Amygdala (tissue), 56 donors: Measurements from ENCODE around the gene NUP43.
"Not testable (repeated sequence)": the region's sequence is repeated elsewhere in the genome, so short reads cannot be mapped to it uniquely, and the experiment has no call there.

ENCODE experiments used
- DNase-seq, 56 donors: peaks; one replicate each; lab custom pipeline; 2025; lab: John Stamatoyannopoulos, UW

NUP43 gene

GRCh38 chr6:149698175-149698574 lies 48.2 kb downstream of the NUP43 start:
- DNase-seq = no peak

DNA sequence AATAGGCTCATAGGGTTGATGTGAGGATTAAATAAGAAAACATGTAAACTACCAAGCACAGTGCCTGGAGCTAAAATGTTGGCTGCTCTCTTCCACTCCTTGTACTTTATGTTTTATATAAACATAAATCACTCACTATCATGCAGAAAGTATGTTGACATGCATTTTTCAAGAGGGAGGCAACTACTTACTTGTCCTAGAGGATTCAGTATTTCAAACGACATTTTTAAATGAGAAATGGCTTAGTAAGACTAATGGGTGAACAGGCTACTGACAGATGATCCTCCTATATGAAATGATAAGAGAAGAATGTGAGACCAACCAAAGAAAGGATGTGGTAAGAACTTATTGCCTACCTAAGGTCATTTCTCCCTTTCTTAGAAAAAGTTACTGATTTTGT lies 49.4 kb downstream of the NUP43 start:
- no peak for DNase-seq

GRCh38 chr6:149694921-149695320 lies 51.4 kb downstream of the NUP43 start:
- peak in 1 of 56 donors; percentile 8 for DNase-seq

GRCh38 chr6:149691201-149691600 lies 55.1 kb downstream of the NUP43 start:
- no peak for DNase-seq

DNA sequence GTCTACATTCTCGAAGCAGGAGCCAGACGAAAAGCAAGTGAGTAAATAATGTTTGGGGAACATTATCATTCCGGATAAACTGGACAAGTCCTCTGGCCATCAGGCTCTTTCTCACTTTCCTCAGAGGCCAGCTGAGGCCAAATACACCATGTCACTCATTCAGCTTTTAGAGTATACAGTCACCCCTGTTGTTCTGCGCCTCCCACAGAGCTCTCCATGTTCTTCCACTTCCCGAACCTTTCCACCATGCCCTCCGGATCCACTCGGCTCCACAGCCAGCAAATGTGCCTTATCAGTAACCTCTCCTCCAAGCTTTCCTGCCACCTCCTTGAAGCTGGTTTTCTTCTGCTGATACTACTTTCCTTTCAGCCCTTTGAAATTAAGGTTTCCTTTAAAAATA lies 60.1 kb downstream of the NUP43 start:
- DNase-seq = no peak

DNA sequence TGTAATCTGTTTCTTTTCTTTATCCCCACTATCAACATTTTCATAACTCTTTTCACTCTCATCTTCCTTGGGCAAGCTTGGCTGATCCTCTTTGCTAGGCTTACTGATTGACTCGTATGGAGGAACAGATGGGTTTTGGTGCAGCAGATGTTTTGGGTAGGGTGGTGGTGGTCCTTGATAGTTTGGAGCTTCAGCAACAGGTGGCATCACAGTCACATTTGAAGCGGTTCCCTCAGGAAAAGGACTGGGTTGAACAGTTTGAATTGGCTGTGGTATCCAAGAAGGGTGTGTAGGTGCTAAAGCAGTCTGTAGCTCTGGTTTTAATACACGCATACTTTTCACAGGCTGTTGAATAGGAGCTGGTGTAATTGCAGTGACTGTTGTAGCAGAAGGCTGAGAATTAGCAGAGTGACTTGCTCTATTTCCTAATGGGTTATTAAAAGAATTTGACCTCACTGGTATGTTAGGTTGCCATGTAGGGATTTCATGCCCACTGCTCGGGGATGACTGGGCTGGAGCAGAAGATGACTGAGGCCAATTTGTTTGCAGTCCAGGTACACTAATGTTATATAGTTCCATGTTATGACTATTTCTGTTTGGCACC lies 63.0 kb downstream of the NUP43 start:
- peak in 1 of 56 donors; percentile 22 for DNase-seq

- DNase-seq = not testable (repeated sequence)
These were observed 64.5 kb downstream of the NUP43 start for GRCh38 chr6:149681845-149682244.

- no peak for DNase-seq
These were observed 65.1 kb downstream of the NUP43 start for GRCh38 chr6:149681209-149681608.

GRCh38 chr6:149680503-149680902 lies 65.8 kb downstream of the NUP43 start:
- no peak for DNase-seq
